Choroid plexus epithelial cell (primary cell): ENCODE data around the gene PPP5C.

Experiments used
- DNase-seq: peaks from one replicate; pipeline ENCODE4 v3.0.0-alpha.2; 2010; ENCODE audit warnings: low read depth
- H3K4me3 ChIP-seq: 2 replicates; pipeline ENCODE4 v1.5.1; 2011; ENCODE audit warnings: low read depth, mild to moderate bottlenecking, control low read depth, low read length, moderate library complexity
- TF ChIP-seq, protein P1 (sequence below): conservative IDR thresholded peaks from 2 replicates; pipeline ENCODE4 v1.5.1; 2011; ENCODE audit warnings: low read depth, mild to moderate bottlenecking, control low read depth, inconsistent platforms, low read length, moderate library complexity

Gene PPP5C

DNA sequence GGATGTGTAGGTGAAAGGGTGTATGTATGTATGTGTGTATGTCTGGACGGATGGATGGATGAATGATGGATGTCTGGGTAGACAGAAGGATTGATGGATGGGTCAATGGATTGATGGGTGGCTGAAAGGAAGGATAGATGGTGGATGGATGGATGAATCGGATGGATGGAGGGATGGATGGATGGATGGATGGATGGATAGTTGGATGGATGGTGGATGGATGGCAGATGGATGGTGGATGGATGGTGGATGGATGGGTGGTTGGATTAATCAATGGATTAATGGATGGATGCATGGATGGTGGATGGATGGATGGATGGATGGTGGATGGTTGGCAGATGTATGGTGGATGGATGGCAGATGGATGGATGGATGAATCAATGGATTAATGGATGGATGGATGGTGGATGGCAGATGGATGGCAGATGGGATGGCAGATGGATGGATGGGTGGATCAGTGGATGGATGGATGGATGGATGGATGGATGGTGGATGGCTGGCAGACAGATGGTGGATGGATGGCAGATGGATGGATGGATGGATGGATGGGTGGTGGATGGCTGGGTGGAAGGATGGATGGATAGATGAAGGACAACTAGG is 16.5 kb upstream of the PPP5C start:
- no peak overlapping the region for H3K4me3 ChIP-seq
- no peak for DNase-seq
- TF ChIP-seq, protein P1, sequence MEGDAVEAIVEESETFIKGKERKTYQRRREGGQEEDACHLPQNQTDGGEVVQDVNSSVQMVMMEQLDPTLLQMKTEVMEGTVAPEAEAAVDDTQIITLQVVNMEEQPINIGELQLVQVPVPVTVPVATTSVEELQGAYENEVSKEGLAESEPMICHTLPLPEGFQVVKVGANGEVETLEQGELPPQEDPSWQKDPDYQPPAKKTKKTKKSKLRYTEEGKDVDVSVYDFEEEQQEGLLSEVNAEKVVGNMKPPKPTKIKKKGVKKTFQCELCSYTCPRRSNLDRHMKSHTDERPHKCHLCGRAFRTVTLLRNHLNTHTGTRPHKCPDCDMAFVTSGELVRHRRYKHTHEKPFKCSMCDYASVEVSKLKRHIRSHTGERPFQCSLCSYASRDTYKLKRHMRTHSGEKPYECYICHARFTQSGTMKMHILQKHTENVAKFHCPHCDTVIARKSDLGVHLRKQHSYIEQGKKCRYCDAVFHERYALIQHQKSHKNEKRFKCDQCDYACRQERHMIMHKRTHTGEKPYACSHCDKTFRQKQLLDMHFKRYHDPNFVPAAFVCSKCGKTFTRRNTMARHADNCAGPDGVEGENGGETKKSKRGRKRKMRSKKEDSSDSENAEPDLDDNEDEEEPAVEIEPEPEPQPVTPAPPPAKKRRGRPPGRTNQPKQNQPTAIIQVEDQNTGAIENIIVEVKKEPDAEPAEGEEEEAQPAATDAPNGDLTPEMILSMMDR, result no peak

DNA sequence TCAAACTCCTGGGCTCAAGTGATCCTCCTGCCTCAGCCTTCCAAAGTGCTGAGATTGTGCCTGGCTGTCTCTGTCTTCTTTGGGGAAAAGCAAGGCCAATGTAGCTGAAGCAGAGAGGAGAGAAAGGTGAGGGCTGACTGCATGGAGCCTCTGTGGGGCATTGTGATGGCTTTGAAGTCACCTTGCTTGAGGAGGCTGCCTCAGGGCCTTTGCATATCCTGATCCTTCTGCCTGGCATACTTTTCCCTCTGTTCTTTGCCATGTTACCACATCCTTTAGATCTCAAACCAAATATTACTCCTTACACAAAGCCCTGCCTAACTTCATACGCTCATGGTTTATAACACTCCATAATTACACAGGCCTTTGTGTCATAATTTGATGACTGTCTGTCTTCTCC is 9.4 kb upstream of the PPP5C start:
- H3K4me3 ChIP-seq, result no peak overlapping the region
- TF ChIP-seq, protein P1, result no peak
- DNase-seq, result no peak

DNA sequence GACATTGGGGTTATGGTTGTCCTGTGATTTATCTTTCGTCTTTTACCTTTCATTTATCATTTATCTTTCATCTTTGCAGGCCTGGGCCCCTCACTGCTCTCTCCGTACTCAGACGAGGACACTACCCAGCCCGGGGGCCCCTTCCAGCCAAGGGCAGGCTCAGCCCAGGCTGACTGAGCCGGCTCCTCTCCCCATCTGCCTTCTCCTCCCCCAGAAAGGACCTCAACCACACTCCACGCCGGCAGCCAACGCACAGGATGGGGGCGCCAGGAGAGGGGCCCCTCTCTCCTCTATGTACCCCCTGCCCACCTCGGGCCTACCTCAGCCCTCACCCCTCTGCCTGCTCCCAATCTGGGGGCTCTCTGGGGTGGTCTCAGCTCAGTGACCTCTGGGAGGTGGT is 7.4 kb upstream of the PPP5C start:
- DNase-seq, result no peak
- TF ChIP-seq, protein P1, result no peak
- H3K4me3 ChIP-seq, result no peak overlapping the region

DNA sequence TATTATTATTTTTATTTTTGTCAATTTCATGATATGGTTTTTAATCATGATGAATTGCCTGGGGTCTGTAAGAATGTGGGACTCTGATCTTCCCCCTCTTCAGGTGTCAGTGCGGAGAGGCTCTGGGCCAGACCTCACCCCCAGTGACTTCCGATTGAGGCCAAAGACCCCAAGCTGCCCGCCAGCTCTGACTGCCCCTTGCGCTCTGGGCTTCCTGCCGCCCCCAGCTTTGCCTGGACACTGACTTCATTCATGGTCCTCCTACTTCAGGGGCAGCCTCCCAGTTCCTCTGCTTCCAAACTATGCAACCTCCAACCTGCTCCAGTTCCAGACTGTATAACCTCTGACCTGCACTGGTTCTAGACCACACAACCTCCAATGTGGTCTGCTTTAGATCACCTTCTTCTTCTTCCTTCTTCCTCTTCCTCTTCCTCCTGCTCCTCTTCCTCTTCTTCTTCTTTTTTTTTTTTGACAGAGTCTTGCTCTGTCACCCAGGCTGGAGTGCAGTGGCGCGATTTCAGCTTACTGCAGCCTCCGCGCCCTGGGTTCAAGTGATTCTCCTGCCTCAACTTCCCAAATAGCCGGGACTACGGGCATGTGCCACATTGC is 6.7 kb upstream of the PPP5C start:
- DNase-seq, result no peak
- TF ChIP-seq, protein P1, result no peak
- H3K4me3 ChIP-seq, result no peak overlapping the region

DNA sequence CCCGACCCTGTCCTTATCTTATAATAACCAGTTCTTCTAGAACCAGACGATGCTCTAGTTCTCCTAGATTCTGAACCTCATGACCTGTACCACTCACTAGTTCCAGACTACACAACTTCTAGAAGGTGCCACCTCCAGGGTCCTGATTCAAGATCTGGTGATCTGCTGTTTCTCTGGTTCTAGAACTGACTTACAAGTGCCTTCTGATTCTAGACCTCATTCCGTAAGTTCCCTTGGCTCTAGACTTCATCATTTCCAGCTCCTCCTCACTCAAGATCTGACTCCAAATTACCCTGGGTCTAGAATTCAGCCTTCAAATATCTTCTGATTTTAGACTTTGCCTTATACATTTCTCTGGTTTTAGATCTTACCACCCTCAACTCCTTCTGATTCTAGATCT is 5.0 kb upstream of the PPP5C start:
- TF ChIP-seq, protein P1, result no peak
- H3K4me3 ChIP-seq, result no peak overlapping the region
- no peak for DNase-seq

DNA sequence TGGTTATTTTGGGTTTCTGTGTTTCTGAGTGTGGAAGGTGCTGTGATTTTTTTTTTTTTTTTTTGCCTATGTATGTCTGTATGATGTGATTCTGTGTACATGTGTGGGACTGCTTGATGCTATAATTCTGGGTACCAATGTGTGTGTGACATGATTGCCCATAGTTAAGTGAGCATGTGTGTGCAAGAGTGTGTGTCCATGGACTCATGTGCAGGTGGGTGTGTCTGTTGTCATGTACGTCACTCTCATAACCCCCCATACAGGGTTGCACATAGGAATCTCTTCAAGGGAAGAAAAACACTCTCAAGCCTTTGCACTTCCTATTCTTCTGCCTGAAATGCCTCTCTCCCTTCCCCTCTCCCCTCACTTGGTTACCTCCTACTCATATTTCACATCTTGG is 2.5 kb upstream of the PPP5C start:
- no peak overlapping the region for H3K4me3 ChIP-seq
- DNase-seq, result no peak
- TF ChIP-seq, protein P1, result no peak

DNA sequence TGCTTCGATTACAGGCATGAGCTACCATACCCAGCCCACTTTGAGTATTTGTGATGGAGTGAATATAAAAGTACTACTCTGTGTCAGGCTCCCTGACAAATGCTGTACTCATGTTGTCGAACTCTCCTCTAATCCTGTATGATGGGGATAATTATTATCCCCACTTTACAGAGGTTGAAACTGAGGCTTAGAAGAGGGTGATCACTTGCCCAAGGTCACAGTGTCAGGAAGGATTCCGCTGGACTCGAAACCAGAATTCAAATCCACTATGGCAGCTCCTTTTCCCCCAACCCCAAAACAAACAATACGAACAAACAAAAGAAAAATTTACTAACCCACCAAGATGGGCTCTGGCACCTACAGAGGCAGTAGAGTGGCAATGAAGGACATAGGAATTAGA is 1.7 kb upstream of the PPP5C start:
- TF ChIP-seq, protein P1, result no peak
- no peak for DNase-seq
- no peak overlapping the region for H3K4me3 ChIP-seq
